Osteocyte (in vitro differentiated cells): ENCODE measurements around the gene HSFX4. TPM values are rescaled to one million over a fixed set of nuclear protein-coding genes. Genes with fewer than 3 reads are reported as not detected.
"Not testable (repeated sequence)": the region's sequence is repeated elsewhere in the genome, so short reads cannot be mapped to it uniquely, and the experiment has no call there.

Experiments used
- DNase-seq: peaks from one replicate; pipeline ENCODE4 v3.0.0; 2021; ENCODE audit warnings: mixed read lengths; ENCODE audit not compliant: unreplicated experiment; ENCODE audit errors: extremely low spot score
- H3K27ac Mint-ChIP-seq: one replicate; pipeline ENCODE4 v1.8.0; 2021; ENCODE audit warnings: mild to moderate bottlenecking, mixed read lengths; ENCODE audit not compliant: unreplicated experiment
- H3K27me3 Mint-ChIP-seq: one replicate; pipeline ENCODE4 v1.8.0; 2021; ENCODE audit warnings: mixed read lengths; ENCODE audit not compliant: unreplicated experiment
- H3K36me3 Mint-ChIP-seq: one replicate; pipeline ENCODE4 v1.8.0; 2021; ENCODE audit warnings: mixed read lengths; ENCODE audit not compliant: unreplicated experiment
- H3K4me1 Mint-ChIP-seq: one replicate; pipeline ENCODE4 v1.8.0; 2021; ENCODE audit warnings: mixed read lengths; ENCODE audit not compliant: unreplicated experiment
- H3K4me3 Mint-ChIP-seq: one replicate; pipeline ENCODE4 v1.8.0; 2021; ENCODE audit warnings: mild to moderate bottlenecking, moderate library complexity, mixed read lengths; ENCODE audit not compliant: unreplicated experiment
- H3K9me3 Mint-ChIP-seq: one replicate; pipeline ENCODE4 v1.8.0; 2021; ENCODE audit warnings: mixed read lengths; ENCODE audit not compliant: unreplicated experiment
- CTCF ChIP-seq: fragments of 200-600 bp; sonication (generic); IDR thresholded peaks from 2 replicates; pipeline ENCODE4 v1.5.0; 2021; ENCODE audit warnings: antibody characterized with exemption, mild to moderate bottlenecking, moderate library complexity
- total RNA-seq: library from RNA; stranded (reverse); gene quantifications from 2 replicates; pipeline ENCODE4 v1.2.1, GENCODE V29; 2021

HSFX4 gene
- total RNA-seq, 1 donor from 2014 or later, result not detected

DNA sequence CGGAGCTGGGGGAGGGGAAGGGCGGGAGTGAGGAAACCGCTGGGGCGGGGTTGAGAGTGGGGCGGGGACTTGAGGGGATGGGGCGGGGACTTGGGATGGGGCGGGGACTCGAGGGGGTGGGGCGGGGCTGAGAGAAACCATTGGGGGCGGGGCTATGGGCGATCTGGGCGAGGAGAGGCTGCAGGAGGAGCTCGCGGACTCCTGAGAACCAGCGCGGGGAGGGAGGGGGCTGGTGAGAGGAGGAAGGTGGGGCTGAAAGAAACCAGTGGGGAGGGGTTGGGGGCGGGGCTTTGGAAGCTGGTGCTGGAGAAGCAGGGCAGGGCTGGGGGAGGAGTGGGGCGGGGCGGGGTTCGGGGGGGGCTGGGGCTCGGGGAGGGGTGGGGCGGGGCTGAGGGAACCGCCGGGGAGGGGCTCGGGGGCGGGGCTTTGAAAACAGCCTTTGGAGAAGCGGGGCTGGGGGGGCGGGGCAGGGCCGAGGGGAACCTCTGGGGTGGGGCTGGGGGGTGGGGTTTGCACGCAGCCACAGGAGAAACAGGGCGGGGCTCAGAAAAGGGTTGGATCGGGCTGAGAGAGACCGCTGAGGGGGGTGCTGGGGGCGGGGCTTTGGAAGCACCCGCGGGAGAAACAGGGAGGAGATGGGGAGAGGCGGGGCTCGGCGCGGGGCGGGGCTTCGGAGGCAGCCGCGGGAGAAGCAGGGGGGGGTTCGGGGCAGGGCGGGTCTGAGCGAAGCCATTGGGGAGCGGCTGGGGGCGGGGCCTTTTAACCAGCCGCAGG lies 9.7 kb downstream of the HSFX4 start:
- Mint-ChIP-seq H3K4me3 (peak overlapping the region; percentile 60), H3K4me1 (peaks cover 4% of the 10 kb centered on the region)
- no peak for TF ChIP-seq CTCF

DNA sequence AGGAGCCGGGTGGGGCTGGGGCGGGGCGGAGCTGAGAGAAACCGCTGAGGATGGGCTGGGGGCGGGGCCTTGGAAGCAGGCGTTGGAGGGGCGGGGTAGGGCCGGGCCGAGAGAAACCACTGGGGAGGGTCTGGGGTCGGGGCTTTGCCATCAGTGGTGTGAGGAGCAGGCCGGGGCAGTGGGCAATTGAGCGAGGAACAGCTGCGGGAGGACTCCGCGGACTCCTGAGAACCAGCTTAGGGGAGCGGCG lies 10.2 kb downstream of the HSFX4 start:
- Mint-ChIP-seq H3K27ac (peak overlapping the region; percentile 99), H3K4me1 (peaks cover 4% of the 10 kb centered on the region)

More for the DNA sequence above, 9.7 kb downstream of the HSFX4 start:
- no peak overlapping the region for H3K27ac Mint-ChIP-seq
- H3K27me3 Mint-ChIP-seq, result no peaks in the 10 kb centered on the region
- DNase-seq, result peak; percentile 98
- peaks cover 4% of the 10 kb centered on the region for H3K36me3 Mint-ChIP-seq
- no peaks in the 10 kb centered on the region for H3K9me3 Mint-ChIP-seq

DNA sequence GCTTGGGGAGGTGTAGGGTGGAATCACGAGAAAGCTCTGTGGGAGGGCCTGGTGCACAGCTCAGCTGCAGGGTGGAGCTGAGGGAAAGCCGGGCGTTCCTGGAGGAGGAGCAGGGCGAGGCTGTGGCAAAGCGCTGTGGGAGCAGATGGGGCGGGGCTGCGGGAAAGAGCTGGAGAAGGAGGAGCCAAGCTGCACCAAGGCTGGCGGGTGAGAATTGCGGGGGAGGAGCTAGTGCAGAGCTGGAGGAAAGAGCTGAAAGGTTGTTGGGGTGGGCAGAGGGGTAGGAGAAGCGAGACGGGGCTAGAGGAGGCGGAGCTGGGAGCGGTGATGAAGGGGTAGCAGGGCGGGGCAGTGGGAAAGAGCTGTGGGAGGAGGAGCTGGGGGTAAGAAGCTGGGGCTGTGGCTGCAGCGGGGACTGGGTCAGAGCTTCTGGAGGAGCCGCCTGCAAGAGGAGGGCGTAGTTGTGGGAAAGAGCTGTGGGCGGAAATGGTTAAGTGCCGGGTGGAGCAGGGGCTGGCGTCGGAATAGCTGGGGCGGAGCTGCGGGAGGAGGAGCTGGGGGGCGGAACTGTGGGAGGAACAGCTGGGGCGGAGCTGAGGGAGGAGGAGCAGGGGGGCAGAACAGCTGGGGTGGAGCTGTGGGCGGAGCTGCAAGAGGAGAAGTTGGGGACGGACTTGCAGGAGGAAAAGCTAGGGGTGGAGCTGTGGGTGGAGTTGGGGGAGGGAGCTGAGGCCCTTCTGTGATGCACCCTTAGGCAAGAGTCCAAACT lies 10.7 kb downstream of the HSFX4 start:
- Mint-ChIP-seq H3K36me3 (no peaks in the 10 kb centered on the region), H3K27ac (peak overlapping the region; percentile 99), H3K4me3 (peak overlapping the region; percentile 85), H3K4me1 (peaks cover 4% of the 10 kb centered on the region), H3K27me3 (no peaks in the 10 kb centered on the region), H3K9me3 (no peaks in the 10 kb centered on the region)
- no peak for TF ChIP-seq CTCF
- peak; percentile 96 for DNase-seq

More for the DNA sequence above, 10.2 kb downstream of the HSFX4 start:
- TF ChIP-seq CTCF, result no peak
- peak overlapping the region; percentile 85 for H3K4me3 Mint-ChIP-seq
- H3K9me3 Mint-ChIP-seq, result no peaks in the 10 kb centered on the region
- H3K27me3 Mint-ChIP-seq, result no peaks in the 10 kb centered on the region
- no peak for DNase-seq
- peaks cover under 1% of the 10 kb centered on the region for H3K36me3 Mint-ChIP-seq

DNA sequence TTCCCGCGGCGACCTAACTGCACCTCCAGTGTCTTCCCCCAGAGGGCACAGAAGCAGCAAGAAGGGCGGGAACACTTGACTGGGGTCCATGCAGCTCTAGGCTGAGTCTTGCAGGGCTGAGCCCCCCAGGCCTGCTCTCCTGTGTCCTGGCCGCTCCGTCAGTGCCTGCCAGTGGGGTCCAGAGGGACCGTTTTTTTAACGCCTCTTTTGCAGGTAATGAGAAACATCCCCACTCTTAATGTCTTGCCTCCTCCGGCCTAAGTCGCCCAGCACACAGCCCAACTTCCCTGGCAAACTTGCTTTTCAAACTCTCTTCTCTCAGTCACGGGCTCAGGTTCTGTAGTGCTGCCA lies 11.3 kb downstream of the HSFX4 start:
- peak; percentile 49 for TF ChIP-seq CTCF
- H3K4me1 Mint-ChIP-seq, H3K27me3 Mint-ChIP-seq, H3K9me3 Mint-ChIP-seq, DNase-seq, H3K36me3 Mint-ChIP-seq: not testable (repeated sequence)
- Mint-ChIP-seq H3K4me3 (peak overlapping the region; percentile 85), H3K27ac (peak overlapping the region; percentile 99)

- not testable (repeated sequence) for DNase-seq, H3K4me1 Mint-ChIP-seq, H3K36me3 Mint-ChIP-seq, H3K9me3 Mint-ChIP-seq, H3K27ac Mint-ChIP-seq, H3K4me3 Mint-ChIP-seq, H3K27me3 Mint-ChIP-seq
Measured at GRCh38 chrX:149945087-149945670, 15.8 kb downstream of the HSFX4 start.

DNA sequence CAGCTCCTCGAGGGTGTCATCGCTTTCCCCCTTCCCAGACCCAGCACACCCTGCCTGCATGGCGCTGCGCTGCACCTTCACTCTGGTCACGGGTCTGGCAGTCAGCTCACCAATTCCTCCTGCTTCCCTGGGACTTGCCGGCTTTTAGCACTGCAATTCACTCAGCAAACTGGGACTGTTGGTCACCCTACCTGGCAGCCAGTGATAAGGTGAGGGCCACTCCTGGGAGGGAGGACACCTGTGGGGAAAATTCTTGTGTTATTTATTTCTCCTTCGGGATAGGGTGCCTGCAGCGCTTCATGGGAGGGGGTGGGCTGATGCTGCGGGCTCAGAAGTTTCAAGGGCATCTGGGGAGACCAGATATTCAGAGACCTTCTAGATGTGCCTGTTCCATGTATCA lies 16.4 kb downstream of the HSFX4 start:
- H3K9me3 Mint-ChIP-seq, H3K27ac Mint-ChIP-seq, H3K27me3 Mint-ChIP-seq, H3K4me3 Mint-ChIP-seq, H3K36me3 Mint-ChIP-seq, H3K4me1 Mint-ChIP-seq, DNase-seq: not testable (repeated sequence)

DNA sequence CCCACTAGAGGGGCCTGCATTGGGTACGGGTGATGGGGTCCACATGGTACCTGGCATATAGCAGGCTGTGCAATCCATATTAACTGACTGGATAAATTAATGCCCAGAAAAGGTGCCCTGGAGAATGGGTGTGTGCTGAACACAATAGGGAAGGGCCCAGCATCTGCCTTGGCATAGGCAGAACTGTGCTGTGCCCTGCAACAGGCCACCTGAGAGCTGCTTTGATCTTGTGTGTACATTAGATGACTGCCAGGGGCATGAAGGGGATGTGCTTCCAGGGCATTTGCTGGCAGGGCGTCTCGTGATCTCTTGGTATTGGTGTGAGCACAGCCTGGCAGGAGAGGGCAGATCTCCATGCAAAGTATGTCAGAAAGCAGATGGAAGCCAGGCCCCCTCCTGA lies 17.6 kb downstream of the HSFX4 start:
- not testable (repeated sequence) for H3K27ac Mint-ChIP-seq, H3K36me3 Mint-ChIP-seq, H3K9me3 Mint-ChIP-seq, H3K4me3 Mint-ChIP-seq, H3K27me3 Mint-ChIP-seq, DNase-seq, H3K4me1 Mint-ChIP-seq
